SKM-1 (cell line): ENCODE measurements around the gene APCDD1.

ENCODE experiments used
- DNase-seq: peaks from one replicate; lab custom pipeline; 2025; ENCODE audit not compliant: unreplicated experiment; lab: John Stamatoyannopoulos, UW

APCDD1 gene

GRCh38 chr18:10453806-10454680 lies at the start of gene APCDD1:
Gene APCDD1 (plus strand): TSS chr18:10454635. CDS start chr18:10454982, 347 bp downstream.
- DNase-seq, result no peak

- no peak for DNase-seq
Observed at GRCh38 chr18:10405014-10405493, 49.4 kb upstream of the APCDD1 start.

- no peak for DNase-seq
Observed at GRCh38 chr18:10405816-10406663, 48.4 kb upstream of the APCDD1 start.

DNA sequence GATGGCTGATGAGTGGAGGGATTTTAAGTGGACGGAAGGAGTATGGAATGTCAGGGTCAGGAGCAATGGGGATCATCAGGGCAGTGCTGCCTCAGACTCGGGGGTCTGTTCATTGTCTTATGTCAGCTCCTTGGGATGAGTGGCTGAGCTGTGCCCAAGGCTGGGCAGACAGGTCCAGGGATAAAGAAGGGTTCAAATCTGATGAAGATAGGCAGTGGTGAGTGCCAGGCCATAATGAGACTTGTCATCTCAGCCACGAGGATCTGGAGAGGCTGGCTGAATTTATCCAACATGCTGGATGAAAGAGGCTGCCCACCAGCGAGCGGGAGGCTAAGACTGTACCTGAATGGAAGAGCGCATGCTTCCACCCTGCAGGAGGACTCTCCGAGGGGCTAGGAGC lies 46.3 kb upstream of the APCDD1 start:
- no peak for DNase-seq

DNA sequence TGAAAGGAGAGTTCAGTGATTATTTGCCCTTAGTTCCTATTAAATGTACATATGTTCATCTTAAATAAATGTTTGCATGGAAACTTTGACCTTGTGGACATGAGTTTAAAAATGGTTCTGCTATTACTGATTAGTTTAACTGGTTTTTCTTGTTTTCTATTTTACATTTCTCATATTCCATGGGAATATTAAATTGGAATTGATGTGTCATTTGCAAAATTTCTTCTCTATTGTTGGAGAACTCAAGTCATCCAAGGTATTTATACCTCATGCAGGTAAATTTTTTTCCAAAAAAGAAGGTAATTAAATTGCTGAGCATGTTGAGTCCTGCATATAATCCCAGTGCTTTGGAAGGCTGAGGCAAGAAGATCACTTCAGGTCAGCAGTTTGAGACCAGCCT lies 45.4 kb upstream of the APCDD1 start:
- DNase-seq, result no peak

DNA sequence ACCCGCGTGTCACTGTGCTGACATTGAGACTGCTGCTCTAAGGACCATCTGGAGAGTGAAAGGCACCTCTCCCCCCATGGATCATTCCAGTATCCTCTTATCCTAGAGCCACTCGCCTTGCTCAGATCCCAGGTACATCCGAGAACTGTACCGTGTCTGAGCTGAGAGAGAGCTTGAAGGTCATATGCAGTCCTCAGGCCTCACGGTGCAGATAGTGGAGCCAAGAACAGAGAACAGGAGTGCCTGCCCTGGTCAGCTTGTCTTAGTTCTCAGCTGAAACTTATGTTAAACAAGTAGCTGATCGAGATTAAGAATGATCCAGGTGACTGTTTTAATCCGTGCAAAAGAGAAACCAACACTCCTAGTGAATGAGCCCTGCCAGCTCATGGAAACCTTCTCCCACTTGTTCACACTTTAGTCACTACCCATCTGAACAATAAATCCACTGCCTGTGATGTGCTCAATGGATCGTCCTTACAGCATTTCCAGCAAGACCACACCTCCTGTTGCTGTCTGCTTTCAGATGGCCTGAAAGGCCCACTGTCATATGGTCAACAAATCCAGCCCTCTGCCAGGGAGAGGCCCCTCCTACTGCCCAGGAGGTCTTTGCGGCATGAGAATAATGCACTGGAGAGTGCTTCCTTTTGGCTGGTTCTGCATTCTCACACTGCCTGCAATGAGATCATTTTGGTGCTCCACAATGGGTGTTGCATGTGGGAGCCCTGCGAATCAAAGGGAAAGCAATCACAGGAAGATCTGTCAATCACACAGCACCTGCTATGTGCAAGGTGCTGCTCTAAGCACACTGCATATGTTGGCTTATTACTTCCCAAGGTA lies 43.7 kb upstream of the APCDD1 start:
- no peak for DNase-seq

DNA sequence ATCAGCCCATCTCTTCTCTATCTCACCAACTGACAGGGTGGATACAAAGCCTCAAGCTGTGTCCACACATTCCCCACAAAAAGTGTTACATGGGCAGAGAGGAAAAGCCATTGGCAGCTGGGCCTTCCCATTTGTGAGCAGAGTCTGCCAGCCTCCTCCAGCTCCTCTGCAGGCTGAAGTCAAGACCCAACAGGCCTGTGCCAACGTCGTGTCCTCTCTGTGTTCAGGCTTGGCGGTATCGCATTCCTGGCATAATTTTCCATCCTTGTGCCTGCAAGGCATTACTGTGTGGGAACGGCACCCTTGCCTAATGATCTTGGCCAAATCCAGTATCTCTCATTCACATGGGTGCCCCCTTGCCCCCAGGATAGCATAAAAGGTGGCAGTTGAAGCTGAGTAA lies 41.5 kb upstream of the APCDD1 start:
- DNase-seq, result no peak

GRCh38 chr18:10413722-10414121 lies 40.7 kb upstream of the APCDD1 start:
- DNase-seq, result no peak

GRCh38 chr18:10414293-10414842 lies 40.1 kb upstream of the APCDD1 start:
- DNase-seq, result no peak

DNA sequence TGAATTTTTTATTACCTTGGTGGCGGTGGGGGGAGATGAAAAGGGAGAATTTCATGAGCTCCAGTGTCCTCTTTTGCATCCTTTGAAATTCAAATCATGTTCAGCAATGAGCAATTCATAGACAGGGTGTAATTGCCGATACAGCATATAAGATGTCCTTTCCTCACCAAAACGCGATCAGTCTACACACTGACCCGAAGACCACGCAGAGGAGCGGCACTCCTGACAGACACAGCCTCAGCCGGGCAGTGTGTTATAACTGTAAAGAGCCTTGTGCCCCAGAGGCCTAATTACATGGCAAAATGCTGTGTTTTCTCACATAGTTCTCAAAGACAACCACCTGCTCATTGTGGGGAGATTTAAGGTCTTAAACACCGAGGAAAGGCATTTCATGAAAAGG lies 38.4 kb upstream of the APCDD1 start:
- DNase-seq, result no peak

DNA sequence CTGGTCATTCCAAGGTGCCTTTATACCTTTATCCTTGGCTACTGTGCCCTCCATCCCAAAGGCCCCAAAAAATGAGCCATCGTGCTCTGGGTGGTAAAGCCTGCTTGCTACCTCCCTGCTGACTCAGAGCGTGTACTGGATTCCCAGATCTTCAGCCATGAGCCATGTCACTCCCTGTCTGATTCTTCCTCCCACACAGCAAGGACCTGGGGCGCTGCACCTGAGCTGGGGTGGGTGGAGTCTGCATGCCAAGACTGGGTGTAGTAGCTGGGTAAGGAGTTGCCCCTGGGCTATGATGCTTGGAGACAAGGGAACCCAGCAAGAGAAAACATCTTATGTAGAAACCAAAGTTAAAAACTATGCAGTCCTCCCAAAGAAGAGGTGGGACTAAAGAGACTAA lies 37.2 kb upstream of the APCDD1 start:
- DNase-seq, result no peak

- no peak for DNase-seq
Observed at GRCh38 chr18:10417664-10418063, 36.8 kb upstream of the APCDD1 start.

- DNase-seq, result no peak
Observed at GRCh38 chr18:10418836-10419235, 35.6 kb upstream of the APCDD1 start.

DNA sequence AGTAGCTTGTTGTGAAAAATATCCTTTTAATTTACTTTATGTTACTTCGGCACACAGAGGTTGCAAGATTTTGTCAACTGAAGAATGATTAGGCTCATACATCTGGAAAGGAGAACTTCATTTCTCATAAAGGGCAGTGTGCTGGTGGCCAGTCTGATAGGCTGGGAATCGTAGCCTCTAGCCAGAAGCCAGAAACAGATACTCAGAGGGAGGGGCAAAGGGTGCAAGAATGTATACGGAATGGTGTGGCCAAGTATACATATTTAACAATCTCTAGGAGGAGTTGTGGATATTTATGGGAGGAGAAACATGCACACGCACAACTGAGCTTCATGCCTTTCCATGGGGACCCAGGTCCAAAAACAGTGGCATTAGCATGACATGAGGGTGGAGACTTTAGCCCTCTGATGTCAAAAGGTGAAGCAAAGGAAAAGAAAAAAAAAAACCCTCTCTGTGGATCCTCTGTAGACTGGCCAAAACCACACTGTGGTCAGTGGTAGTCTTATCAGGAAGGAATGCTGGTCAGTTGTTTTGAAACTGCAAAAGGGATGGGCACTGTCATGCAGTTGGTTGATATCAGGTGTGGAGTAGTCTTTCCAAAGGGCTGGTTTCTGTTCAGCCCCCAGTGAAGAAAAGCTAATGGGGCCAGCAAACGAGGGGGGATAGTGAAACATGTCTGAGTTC lies 34.9 kb upstream of the APCDD1 start:
- no peak for DNase-seq

- DNase-seq, result no peak
Observed at GRCh38 chr18:10420561-10421352, 33.7 kb upstream of the APCDD1 start.

DNA sequence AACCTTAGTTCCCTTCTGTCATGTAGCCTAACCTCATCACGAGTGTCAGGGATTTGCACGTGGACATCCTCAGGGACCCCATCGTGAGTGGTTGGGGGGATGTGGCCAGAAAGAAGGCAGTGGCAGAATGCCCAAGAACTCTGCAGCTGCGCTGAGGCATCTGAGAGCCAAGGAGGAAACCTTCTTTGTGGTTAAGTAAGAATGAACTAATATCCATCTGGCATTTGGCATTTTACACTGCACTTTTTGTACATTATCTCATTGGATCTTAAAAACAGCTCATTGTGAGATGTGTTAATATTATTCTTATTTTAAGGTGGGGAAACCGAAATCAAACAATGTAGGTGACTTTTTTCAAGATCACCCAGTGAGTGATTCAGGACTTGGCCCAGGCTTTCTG lies 32.6 kb upstream of the APCDD1 start:
- no peak for DNase-seq

GRCh38 chr18:10422731-10423130 lies 31.7 kb upstream of the APCDD1 start:
- no peak for DNase-seq

GRCh38 chr18:10424585-10425307 lies 29.7 kb upstream of the APCDD1 start:
- DNase-seq, result no peak

GRCh38 chr18:10430677-10431076 lies 23.8 kb upstream of the APCDD1 start:
- DNase-seq, result no peak
